ENCODE measurements around the gene CAPZA2.

CAPZA2 gene

DNA sequence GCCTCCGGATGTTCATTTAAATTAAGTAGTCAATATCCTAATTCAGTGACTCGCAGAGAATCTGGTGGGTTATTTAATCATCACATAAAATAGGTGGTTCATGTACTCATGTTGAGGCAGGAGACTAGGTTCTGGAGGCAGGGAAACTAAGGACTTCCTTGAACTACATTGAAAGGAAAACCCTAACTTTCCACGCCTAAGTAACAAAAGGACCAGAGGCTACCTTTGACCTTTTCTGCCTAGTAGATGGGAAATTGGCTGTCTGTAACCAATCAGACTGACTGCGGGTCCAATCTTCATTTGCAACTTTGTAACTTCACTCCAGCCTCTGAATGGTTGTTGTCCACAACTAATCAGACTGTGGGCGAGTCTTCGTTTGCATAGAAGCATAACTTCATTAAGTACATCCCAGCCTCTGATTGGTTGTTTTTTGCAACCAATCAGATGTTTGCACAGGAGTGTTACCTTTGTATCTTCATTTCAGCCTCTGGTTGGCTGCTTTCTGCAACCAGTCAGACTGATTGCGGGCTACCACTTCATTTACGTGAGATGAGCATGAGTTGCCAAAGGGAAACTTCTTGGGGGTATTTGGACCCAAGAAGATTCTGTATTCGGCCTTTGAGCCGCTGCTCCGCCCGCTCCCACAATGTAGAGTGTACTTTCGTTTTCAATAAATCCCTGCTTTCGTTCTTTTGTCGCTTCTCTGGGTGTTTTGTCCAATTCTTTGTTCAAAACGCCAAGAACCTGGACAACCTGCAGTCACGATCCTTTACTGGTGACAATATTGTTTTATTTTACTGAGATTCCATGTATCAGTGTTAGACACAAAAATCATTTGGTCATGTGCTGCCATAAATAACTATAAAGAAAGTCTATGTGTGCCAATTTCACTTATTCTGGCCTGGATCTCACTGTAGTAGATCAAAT is 89.2 kb downstream of the CAPZA2 start:
- H3K4me3 ChIP-seq (ENCODE audit: low read depth, low read length) = no peak overlapping the region

DNA sequence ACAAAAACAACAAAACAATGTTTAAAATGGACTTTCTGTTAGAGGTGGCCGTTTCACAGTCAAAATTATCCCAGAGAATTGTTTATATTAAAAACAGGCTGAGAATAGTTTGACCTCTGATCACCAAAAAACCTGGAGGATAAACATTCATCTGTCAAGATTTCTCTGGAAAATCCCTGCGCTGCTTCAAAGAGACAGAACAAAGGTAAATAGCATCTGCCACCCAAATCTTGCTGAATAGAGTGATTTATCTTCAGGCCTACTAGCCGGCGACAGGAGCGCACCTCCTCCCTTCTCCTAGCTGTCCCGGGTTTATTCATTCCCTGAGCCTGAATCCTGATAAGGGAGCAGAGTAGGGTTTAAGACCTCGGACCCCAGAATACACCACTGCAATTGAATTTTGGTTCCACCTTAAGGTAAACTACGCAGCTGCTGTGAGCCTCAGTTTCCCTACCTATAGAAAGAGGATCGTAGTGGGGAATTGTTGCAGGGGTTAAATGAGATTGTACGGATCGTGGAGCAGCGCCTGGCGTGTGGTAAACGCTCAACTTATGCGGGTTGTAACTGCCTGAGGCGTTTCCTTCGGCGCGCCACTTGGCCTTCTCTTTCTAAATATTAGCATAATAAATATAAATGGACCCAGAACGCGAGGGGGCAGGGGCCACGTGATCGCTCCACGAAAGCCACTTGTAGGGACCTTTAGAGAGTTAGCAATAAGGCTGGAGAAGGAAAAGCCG is 90.4 kb downstream of the CAPZA2 start:
- TF ChIP-seq, protein P1, sequence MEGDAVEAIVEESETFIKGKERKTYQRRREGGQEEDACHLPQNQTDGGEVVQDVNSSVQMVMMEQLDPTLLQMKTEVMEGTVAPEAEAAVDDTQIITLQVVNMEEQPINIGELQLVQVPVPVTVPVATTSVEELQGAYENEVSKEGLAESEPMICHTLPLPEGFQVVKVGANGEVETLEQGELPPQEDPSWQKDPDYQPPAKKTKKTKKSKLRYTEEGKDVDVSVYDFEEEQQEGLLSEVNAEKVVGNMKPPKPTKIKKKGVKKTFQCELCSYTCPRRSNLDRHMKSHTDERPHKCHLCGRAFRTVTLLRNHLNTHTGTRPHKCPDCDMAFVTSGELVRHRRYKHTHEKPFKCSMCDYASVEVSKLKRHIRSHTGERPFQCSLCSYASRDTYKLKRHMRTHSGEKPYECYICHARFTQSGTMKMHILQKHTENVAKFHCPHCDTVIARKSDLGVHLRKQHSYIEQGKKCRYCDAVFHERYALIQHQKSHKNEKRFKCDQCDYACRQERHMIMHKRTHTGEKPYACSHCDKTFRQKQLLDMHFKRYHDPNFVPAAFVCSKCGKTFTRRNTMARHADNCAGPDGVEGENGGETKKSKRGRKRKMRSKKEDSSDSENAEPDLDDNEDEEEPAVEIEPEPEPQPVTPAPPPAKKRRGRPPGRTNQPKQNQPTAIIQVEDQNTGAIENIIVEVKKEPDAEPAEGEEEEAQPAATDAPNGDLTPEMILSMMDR (IDR thresholded peaks at IDR 0.05; ENCODE audit: borderline replicate concordance, insufficient read depth, low read depth, low read length) = no peak

More for the DNA sequence above, 89.2 kb downstream of the CAPZA2 start:
- TF ChIP-seq, protein P1 (IDR thresholded peaks at IDR 0.05; ENCODE audit: borderline replicate concordance, insufficient read depth, low read depth, low read length) = no peak

DNA sequence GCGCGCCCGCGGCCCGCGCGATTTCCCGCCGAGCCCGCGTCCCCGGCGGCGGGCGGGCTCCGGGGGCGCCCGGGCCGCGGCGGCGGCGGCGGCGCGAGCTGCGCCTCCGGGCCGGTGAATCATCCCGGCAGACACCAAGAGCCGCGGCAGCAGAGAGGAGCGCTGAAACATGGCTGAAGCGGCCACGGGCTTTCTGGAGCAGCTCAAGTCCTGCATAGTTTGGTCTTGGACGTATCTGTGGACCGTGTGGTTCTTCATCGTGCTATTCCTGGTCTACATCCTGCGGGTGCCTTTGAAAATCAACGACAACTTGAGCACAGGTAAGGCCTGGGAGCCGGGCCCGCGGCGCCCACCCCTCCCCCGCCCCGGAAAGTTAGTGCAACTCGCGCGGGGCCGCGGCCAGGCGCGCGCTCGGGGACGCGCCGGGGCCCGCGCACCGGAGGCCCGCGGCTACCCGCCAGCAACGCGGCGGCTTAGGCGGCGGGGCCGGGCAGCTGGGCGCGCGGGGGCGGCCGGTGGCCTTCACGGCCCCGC is 91.1 kb downstream of the CAPZA2 start, which contains the start of gene ST7:
Gene ST7 (plus strand): TSS at position 130 of the 534 bp plus-strand sequence. CDS start 40 bp downstream, at position 170.
- peak within 1 kb of the TSS; percentile 98 for H3K4me3 ChIP-seq (ENCODE audit: low read depth, low read length)
- TF ChIP-seq, protein P1 (IDR thresholded peaks at IDR 0.05; ENCODE audit: borderline replicate concordance, insufficient read depth, low read depth, low read length) = no peak

More for the DNA sequence above, 90.4 kb downstream of the CAPZA2 start:
- H3K4me3 ChIP-seq (ENCODE audit: low read depth, low read length) = peak overlapping the region; percentile 91

DNA sequence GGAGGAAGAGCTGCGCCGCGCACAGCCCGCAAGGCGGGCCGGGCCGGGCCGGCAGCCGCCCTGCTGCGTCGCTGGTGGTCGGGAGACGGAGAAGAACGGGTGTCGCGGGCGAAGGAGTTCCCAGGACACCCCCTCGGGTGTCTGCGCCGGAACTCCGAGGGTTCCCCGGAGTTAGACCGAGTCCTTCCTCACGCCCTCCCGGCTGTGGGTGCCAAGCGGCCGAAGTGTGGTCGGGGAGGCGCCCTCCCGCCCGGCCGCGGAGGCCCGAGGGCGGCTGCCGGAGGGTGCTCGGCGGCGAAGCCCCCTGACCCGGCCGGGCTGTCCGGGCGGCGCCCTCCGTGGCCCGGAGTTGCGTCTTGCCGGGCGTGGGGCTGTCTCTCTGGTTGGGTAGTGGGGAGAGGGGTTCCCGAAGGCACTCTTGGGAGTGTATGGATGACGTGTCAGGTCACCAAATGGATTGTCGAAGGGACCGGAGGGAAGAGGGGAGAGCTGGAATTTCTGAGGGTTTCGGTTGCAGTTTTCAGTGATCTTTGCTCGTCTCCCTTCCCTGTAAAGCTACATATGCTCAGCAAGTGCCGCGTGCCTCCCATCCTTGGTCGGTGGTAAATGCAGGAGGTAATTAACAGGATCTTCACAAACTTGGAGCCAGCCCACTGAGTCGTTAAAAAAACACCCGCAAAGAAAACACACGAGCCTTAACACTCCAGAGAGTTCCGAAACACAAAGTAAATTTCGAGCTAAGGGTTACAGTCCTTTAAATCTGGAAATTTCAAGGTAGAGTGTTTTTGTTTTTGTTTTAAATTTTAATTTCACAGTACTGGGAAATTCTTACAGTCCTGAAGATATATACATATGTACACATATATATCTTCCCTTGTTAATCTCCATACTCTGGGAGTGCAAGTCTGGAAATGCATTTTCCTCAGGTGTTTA is 91.8 kb downstream of the CAPZA2 start:
- H3K4me3 ChIP-seq (ENCODE audit: low read depth, low read length) = peak overlapping the region; percentile 98
- TF ChIP-seq, protein P1 (IDR thresholded peaks at IDR 0.05; ENCODE audit: borderline replicate concordance, insufficient read depth, low read depth, low read length) = no peak

DNA sequence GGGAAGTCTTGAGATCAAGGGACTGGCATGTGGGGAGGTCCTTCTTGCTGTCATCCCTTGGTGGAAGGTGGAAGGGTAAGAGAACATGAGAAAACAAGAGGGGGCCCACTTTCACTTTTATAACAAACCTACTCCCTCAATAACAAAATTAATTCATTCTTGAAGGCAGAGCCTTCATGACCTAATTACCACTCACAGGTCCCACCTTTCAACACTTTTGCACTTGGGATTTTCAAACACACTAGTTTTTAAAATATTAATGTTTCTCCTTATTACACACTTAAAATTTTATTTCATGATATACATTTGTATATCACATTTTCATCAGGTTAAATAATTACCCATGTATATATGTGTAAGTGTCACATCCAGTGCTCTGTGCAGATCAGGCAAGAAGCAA is 93.0 kb downstream of the CAPZA2 start:
- peak overlapping the region; percentile 98 for H3K4me3 ChIP-seq (ENCODE audit: low read depth, low read length)

More for the DNA sequence above, 93.0 kb downstream of the CAPZA2 start:
- TF ChIP-seq, protein P1 (IDR thresholded peaks at IDR 0.05; ENCODE audit: borderline replicate concordance, insufficient read depth, low read depth, low read length) = no peak

Data from GM12875 (cell line).